KMS-11 (cell line): ENCODE data around the gene ATG2B.

Experiments
- H2AFZ ChIP-seq: fragments of 200-600 bp; sonication (generic); 2 replicates; pipeline ENCODE4 v1.6.1; 2016; ENCODE audit warnings: antibody characterized with exemption, mixed run types, low read depth
- H3K27ac ChIP-seq: fragments of 200-600 bp; sonication (generic); 2 replicates; pipeline ENCODE4 v1.6.1; 2016; ENCODE audit warnings: mild to moderate bottlenecking, mixed run types
- H3K27me3 ChIP-seq: fragments of 200-600 bp; sonication (generic); 2 replicates; pipeline ENCODE4 v1.6.1; 2017; ENCODE audit warnings: mild to moderate bottlenecking, low read depth, mixed run types, moderate library complexity; ENCODE audit not compliant: insufficient read depth
- H3K36me3 ChIP-seq: fragments of 200-600 bp; sonication (generic); 2 replicates; pipeline ENCODE4 v1.6.1; 2017; ENCODE audit warnings: mild to moderate bottlenecking, mixed run types; ENCODE audit not compliant: insufficient read depth
- H3K4me1 ChIP-seq: fragments of 200-600 bp; sonication (generic); 2 replicates; pipeline ENCODE4 v1.6.1; 2016; ENCODE audit warnings: mild to moderate bottlenecking, low read depth, mixed run types; ENCODE audit not compliant: poor library complexity, severe bottlenecking
- H3K4me2 ChIP-seq: fragments of 200-600 bp; sonication (generic); 2 replicates; pipeline ENCODE4 v1.7.0; 2016; ENCODE audit warnings: mild to moderate bottlenecking, mixed run types
- H3K4me3 ChIP-seq: fragments of 200-600 bp; sonication (generic); IDR thresholded peaks from 2 replicates; pipeline ENCODE4 v1.6.1; 2017; ENCODE audit warnings: low read depth, low read length, mixed read lengths; ENCODE audit not compliant: insufficient read depth
- H3K79me2 ChIP-seq: fragments of 200-600 bp; sonication (generic); 2 replicates; pipeline ENCODE4 v1.6.1; 2016; ENCODE audit warnings: low read depth, mixed run types; ENCODE audit not compliant: insufficient read depth
- H3K9ac ChIP-seq: fragments of 200-600 bp; sonication (generic); 2 replicates; pipeline ENCODE4 v1.6.1; 2016; ENCODE audit warnings: mild to moderate bottlenecking, mixed run types
- H4K20me1 ChIP-seq: fragments of 200-600 bp; sonication (generic); 2 replicates; pipeline ENCODE4 v1.6.1; 2016; ENCODE audit warnings: mild to moderate bottlenecking, mixed run types; ENCODE audit not compliant: insufficient read depth
- CTCF ChIP-seq: fragments of 200-600 bp; sonication (generic); conservative IDR thresholded peaks from 2 replicates; pipeline ENCODE4 v1.6.1; 2017; ENCODE audit warnings: low read depth, mild to moderate bottlenecking, antibody characterized with exemption, low read length, moderate library complexity, mixed read lengths

Gene ATG2B

GRCh38 chr14:96393071-96393691 lies 30.0 kb upstream of the ATG2B start:
- no peaks in the 10 kb centered on the region for H3K27me3 ChIP-seq
- H3K9ac ChIP-seq, result no peak overlapping the region
- H3K36me3 ChIP-seq, result no peaks in the 10 kb centered on the region
- no peak overlapping the region for H3K27ac ChIP-seq
- H3K79me2 ChIP-seq, result no peaks in the 10 kb centered on the region
- H4K20me1 ChIP-seq, result no peaks in the 10 kb centered on the region
- no peak for TF ChIP-seq CTCF
- no peak overlapping the region for H3K4me3 ChIP-seq
- H3K4me2 ChIP-seq, result no peak overlapping the region
- peaks cover 3% of the 10 kb centered on the region for H3K4me1 ChIP-seq
- no peak overlapping the region for H2AFZ ChIP-seq

- H3K27ac ChIP-seq, result no peak overlapping the region
Measured at GRCh38 chr14:96391293-96392118, 28.4 kb upstream of the ATG2B start.

GRCh38 chr14:96390965-96391292 lies 27.8 kb upstream of the ATG2B start:
- Histone ChIP-seq H3K9ac (peak overlapping the region; percentile 70; the same call in 1 of the 2 replicates), H3K4me1 (peaks cover 3% of the 10 kb centered on the region), H3K27me3 (no peaks in the 10 kb centered on the region), H2AFZ (peak overlapping the region; percentile 93), H3K36me3 (no peaks in the 10 kb centered on the region), H3K27ac (no peak overlapping the region), H3K4me3 (no peak overlapping the region), H3K79me2 (no peaks in the 10 kb centered on the region), H4K20me1 (no peaks in the 10 kb centered on the region), H3K4me2 (peak overlapping the region; percentile 80)
- no peak for TF ChIP-seq CTCF

More at GRCh38 chr14:96391293-96392118, 28.4 kb upstream of the ATG2B start:
- Histone ChIP-seq H2AFZ (peak overlapping the region; percentile 93), H3K4me3 (no peak overlapping the region), H3K9ac (peak overlapping the region; percentile 70), H3K27me3 (no peaks in the 10 kb centered on the region), H3K4me2 (peak overlapping the region; percentile 80), H3K4me1 (peaks cover 3% of the 10 kb centered on the region), H4K20me1 (no peaks in the 10 kb centered on the region), H3K36me3 (no peaks in the 10 kb centered on the region), H3K79me2 (no peaks in the 10 kb centered on the region)
- TF ChIP-seq CTCF, result no peak

- Histone ChIP-seq H3K27ac (no peak overlapping the region), H4K20me1 (no peaks in the 10 kb centered on the region), H3K9ac (no peak overlapping the region), H3K4me2 (no peak overlapping the region), H3K4me3 (no peak overlapping the region), H3K4me1 (peaks cover 18% of the 10 kb centered on the region), H2AFZ (no peak overlapping the region), H3K79me2 (no peaks in the 10 kb centered on the region), H3K27me3 (no peaks in the 10 kb centered on the region), H3K36me3 (no peaks in the 10 kb centered on the region)
- TF ChIP-seq CTCF, result no peak
Measured at GRCh38 chr14:96385385-96385784, 22.2 kb upstream of the ATG2B start.
